Aorta (tissue), 5 donors: ENCODE measurements around the gene U2AF1. TPM values are rescaled to one million over a fixed set of nuclear protein-coding genes. Genes with fewer than 3 reads are reported as not detected.
"Not testable (repeated sequence)": the region's sequence is repeated elsewhere in the genome, so short reads cannot be mapped to it uniquely, and the experiment has no call there.

Experiments used
- ATAC-seq: fragments of 200-7000 bp; cut with Tn5 transposase; one replicate; pipeline ENCODE4 v1.9.1; 2022; ENCODE audit warnings: moderate library complexity; ENCODE audit not compliant: low FRiP score
- DNase-seq, 2 donors: peaks; one replicate each; pipeline ENCODE4 v3.0.0-alpha.2; 2020
- H3K27ac ChIP-seq, 2 donors: one replicate each; pipeline ENCODE4 v1.5.1; 2013; ENCODE audit warnings: low read length in 2 of 2, mild to moderate bottlenecking in 2 of 2, moderate library complexity in 2 of 2, control low read depth in 1 of 2, inconsistent platforms in 1 of 2, low read depth in 1 of 2
- H3K27me3 ChIP-seq, 2 donors: one replicate each; pipeline ENCODE4 v1.6.1; 2013; ENCODE audit warnings: control low read depth in 1 of 2, low read length in 1 of 2, mild to moderate bottlenecking in 1 of 2, moderate library complexity in 1 of 2; ENCODE audit not compliant: insufficient read depth in 2 of 2, control insufficient read depth in 1 of 2
- H3K36me3 ChIP-seq, 2 donors: one replicate each; pipeline ENCODE4 v1.6.1; 2013; ENCODE audit warnings: control low read depth in 1 of 2, low read length in 1 of 2, mild to moderate bottlenecking in 1 of 2; ENCODE audit not compliant: insufficient read depth in 2 of 2, control insufficient read depth in 1 of 2
- H3K4me1 ChIP-seq, 2 donors: one replicate each; pipeline ENCODE4 v1.6.1; 2013; ENCODE audit warnings: low read length in 2 of 2, control low read depth in 1 of 2, mild to moderate bottlenecking in 1 of 2, moderate library complexity in 1 of 2; ENCODE audit not compliant: insufficient read depth in 2 of 2, control insufficient read depth in 1 of 2
- H3K4me3 ChIP-seq, 2 donors: one replicate each; pipeline ENCODE4 v1.5.1; 2013; ENCODE audit warnings: low read length in 2 of 2, control low read depth in 1 of 2, mild to moderate bottlenecking in 1 of 2
- H3K9me3 ChIP-seq: one replicate; pipeline ENCODE4 v1.6.1; 2013; ENCODE audit warnings: mild to moderate bottlenecking, low read length; ENCODE audit not compliant: control insufficient read depth
- WGBS, 2 donors: extraction: QIAGEN DNeasy Blood & Tissue Kit; methylation state at CpG; one replicate each; pipeline ENCODE4 v1.1.7; 2013; 5-methylcytosine and 5-hydroxymethylcytosine counted together
- intact Hi-C, 2 donors: fragments of 100-400 bp; cut with DNase I; formaldehyde crosslinking; loops; one replicate each; pipeline versions ENCODE4 v1.14.2 to v1.15.0; 2022
- long read RNA-seq, 2 donors: library from polyadenylated mRNA; unstranded; transcript quantifications; one replicate each; pipeline ENCODE4 v2.0.0, GENCODE V29; 2020 to 2021
- polyA plus RNA-seq, 2 donors: library from polyadenylated mRNA; stranded (reverse); fragments of 200-250 nt; gene quantifications; one replicate each; pipeline ENCODE4 v1.2.3, GENCODE V29; 2013
- total RNA-seq, 2 donors: library from RNA; stranded (reverse); fragmentation: NEBNext Ultra II Directional; extraction: Animal tissue kit (Norgen Biotek cat#: 25700); gene quantifications; one replicate each; pipeline ENCODE4 v1.2.1, GENCODE V29; 2021
- donor health status: healthy with polysubstance abuse.
- donor health status: Bipolar disorder and iron deficiency.
- donor health status: DM: no; HTN: no; CAD: no.
- donor health status: DM: no; HTN: no; CAD: no.
- donor health status: DM: yes; HTN: yes; CAD: no.

The U2AF1 gene
- total RNA-seq (10 to 100 TPM in 1 of 2 donors, 1 to 10 TPM in 1; 6.0 to 43.0 TPM), polyA plus RNA-seq (10 to 100 TPM; 38.6 to 52.1 TPM)
- long read RNA-seq, donor 1, transcript U2AF1-201 (8 exons, 962 nt), result major isoform, 19 of 28 reads
- long read RNA-seq, donor 1, partial matches to known transcripts, result 0 of 28 reads
- long read RNA-seq, donor 1, other reads (novel, unspliced or antisense), result 3 of 28 reads
- long read RNA-seq, donor 2, transcript U2AF1-201 (8 exons, 962 nt), result major isoform, 31 of 37 reads
- long read RNA-seq, donor 2, partial matches to known transcripts, result 1 of 37 reads
- long read RNA-seq, donor 2, other reads (novel, unspliced or antisense), result 2 of 37 reads

GRCh38 chr21:43106965-43107793 is at the start of gene U2AF1:
Gene U2AF1, minus strand, starts transcription at chr21:43107570. Its CDS starts 76 bp downstream, at chr21:43107494.
- H3K27ac ChIP-seq, H3K4me1 ChIP-seq, H3K36me3 ChIP-seq, H3K27me3 ChIP-seq, H3K4me3 ChIP-seq, intact Hi-C loops, H3K9me3 ChIP-seq: not testable (repeated sequence)
- WGBS, 2 donors, result 0% methylated on average over 68 of the region's 107 CpGs; no CpG with 5 or more reads in 1 of the 2 donors
- ATAC-seq (peak; percentile 99), DNase-seq (peak in 1 of 2 donors; percentile 87)

- H3K4me3 ChIP-seq, H3K36me3 ChIP-seq, intact Hi-C loops, H3K4me1 ChIP-seq, ATAC-seq, H3K27me3 ChIP-seq, H3K9me3 ChIP-seq, DNase-seq, H3K27ac ChIP-seq: not testable (repeated sequence)
- WGBS, 2 donors, result no CpG with 5 or more reads among the region's 33 CpGs
Measured at GRCh38 chr21:43153601-43154000, 46.2 kb upstream of the U2AF1 start.

GRCh38 chr21:43149344-43149743 is 42.0 kb upstream of the U2AF1 start:
- H3K27me3 ChIP-seq, ATAC-seq, DNase-seq, H3K9me3 ChIP-seq, H3K4me3 ChIP-seq, intact Hi-C loops, H3K4me1 ChIP-seq, H3K36me3 ChIP-seq, H3K27ac ChIP-seq: not testable (repeated sequence)
- no CpG with 5 or more reads among the region's 11 CpGs for WGBS, 2 donors

- ATAC-seq, DNase-seq, H3K27me3 ChIP-seq, H3K27ac ChIP-seq, H3K36me3 ChIP-seq, intact Hi-C loops, H3K9me3 ChIP-seq, H3K4me3 ChIP-seq, H3K4me1 ChIP-seq: not testable (repeated sequence)
- WGBS, 2 donors, result no CpG with 5 or more reads among the region's 7 CpGs
Measured at GRCh38 chr21:43147999-43148398, 40.6 kb upstream of the U2AF1 start.

GRCh38 chr21:43146637-43147036 is 39.3 kb upstream of the U2AF1 start:
- H3K9me3 ChIP-seq, H3K4me3 ChIP-seq, ATAC-seq, H3K27ac ChIP-seq, H3K4me1 ChIP-seq, intact Hi-C loops, H3K27me3 ChIP-seq, DNase-seq, H3K36me3 ChIP-seq: not testable (repeated sequence)
- WGBS, 2 donors, result no CpG with 5 or more reads among the region's 12 CpGs

- DNase-seq, H3K27ac ChIP-seq, H3K36me3 ChIP-seq, H3K9me3 ChIP-seq, H3K4me1 ChIP-seq, H3K27me3 ChIP-seq, H3K4me3 ChIP-seq, intact Hi-C loops, ATAC-seq: not testable (repeated sequence)
- WGBS, 2 donors, result 86% methylated on average over 5 of the region's 17 CpGs; no CpG with 5 or more reads in 1 of the 2 donors
Measured at GRCh38 chr21:43141407-43141806, 34.0 kb upstream of the U2AF1 start.

- 0% methylated on average over 4 of the region's 8 CpGs; no CpG with 5 or more reads in 1 of the 2 donors for WGBS, 2 donors
- H3K4me1 ChIP-seq, H3K27me3 ChIP-seq, H3K36me3 ChIP-seq, ATAC-seq, DNase-seq, H3K27ac ChIP-seq, H3K9me3 ChIP-seq, intact Hi-C loops, H3K4me3 ChIP-seq: not testable (repeated sequence)
Measured at GRCh38 chr21:43138944-43139343, 31.6 kb upstream of the U2AF1 start.

GRCh38 chr21:43134520-43134919 is 27.1 kb upstream of the U2AF1 start:
- ATAC-seq, H3K9me3 ChIP-seq, H3K27ac ChIP-seq, H3K36me3 ChIP-seq, DNase-seq, intact Hi-C loops, H3K27me3 ChIP-seq, H3K4me1 ChIP-seq, H3K4me3 ChIP-seq: not testable (repeated sequence)
- WGBS, 2 donors, result no CpG with 5 or more reads among the region's 10 CpGs
